NT2/D1 (cell line): ENCODE data around the gene PRDX4.

Experiments
- YY1 ChIP-seq: IDR thresholded peaks from 2 replicates; pipeline ENCODE4 v1.6.1; 2011; ENCODE audit not compliant: insufficient read length, insufficient read depth
- ZNF274 ChIP-seq: IDR thresholded peaks from 2 replicates; pipeline ENCODE4 v1.6.1; 2011; ENCODE audit warnings: mild to moderate bottlenecking, low read depth, low read length

GRCh38 chrX:23692166-23692565 lies 24.9 kb downstream of the PRDX4 start:
- TF ChIP-seq YY1 = no peak
- TF ChIP-seq ZNF274 = no peak
